Amniotic stem cell (primary cell): ENCODE measurements around the gene RIPOR1.
"Not testable (repeated sequence)": the region's sequence is repeated elsewhere in the genome, so short reads cannot be mapped to it uniquely, and the experiment has no call there.

ENCODE experiments used
- DNase-seq: peaks from one replicate; lab custom pipeline; 2025; lab: John Stamatoyannopoulos, UW

RIPOR1 gene

GRCh38 chr16:67528222-67528869, at the start of gene RIPOR1:
Gene RIPOR1 (plus strand): TSS chr16:67528829. CDS start chr16:67538447, 9,618 bp downstream.
- DNase-seq: no peak

GRCh38 chr16:67480833-67481560, 47.6 kb upstream of the RIPOR1 start, which contains the start of gene ATP6V0D1:
Gene ATP6V0D1 (minus strand): TSS chr16:67481157. CDS start chr16:67481086, 71 bp downstream.
- peak; percentile 85 for DNase-seq

- no peak for DNase-seq
Measured at GRCh38 chr16:67481561-67482232, 46.9 kb upstream of the RIPOR1 start.

- no peak for DNase-seq
Measured at GRCh38 chr16:67482233-67482924, 46.2 kb upstream of the RIPOR1 start.

DNA sequence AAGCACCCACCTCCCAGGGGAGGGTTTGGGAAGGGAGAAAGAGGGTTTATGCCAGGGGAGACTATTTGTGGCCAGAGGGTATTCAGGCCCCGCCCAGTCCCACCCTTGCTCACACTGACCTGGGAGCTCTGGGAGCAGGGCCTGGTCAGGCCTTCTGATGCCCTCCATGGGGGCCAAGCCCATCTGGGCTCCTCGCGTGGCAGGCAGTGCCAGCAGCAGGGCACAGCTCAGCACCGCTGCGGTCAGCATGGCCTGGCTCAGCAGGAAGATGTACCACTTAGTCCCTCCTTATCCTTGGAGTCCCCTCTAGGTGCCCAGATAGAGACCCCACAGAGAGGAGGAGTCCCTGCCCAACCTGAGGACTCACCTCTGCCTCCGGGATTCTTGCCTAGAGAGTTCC, 45.5 kb upstream of the RIPOR1 start, which contains the start of gene AGRP:
AGRP (minus strand) TSS at position 398 of the 400 bp plus-strand sequence; CDS start at position 249, 149 bp downstream.
- no peak for DNase-seq

GRCh38 chr16:67483731-67484525, 44.7 kb upstream of the RIPOR1 start:
- DNase-seq: no peak

DNA sequence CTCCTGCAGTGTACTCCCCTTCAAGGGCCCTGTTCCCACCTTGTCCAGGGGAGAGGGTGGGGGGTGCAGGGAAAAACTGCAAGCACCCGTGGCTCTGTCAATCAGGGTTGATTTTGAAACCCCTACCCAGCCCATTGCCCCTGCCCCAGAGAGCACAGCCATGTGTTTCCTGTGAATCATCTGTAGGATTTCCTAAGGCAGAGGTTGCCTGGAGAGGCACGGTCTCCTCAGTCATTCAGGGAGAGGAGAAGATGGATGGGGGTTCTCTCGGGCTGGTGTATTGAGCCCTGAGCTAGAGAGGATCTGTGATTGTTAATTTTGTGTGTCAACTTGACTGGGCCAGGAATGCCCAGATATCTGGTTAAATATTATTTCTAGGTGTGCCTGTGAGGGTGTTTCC, 41.8 kb upstream of the RIPOR1 start:
- DNase-seq: no peak

DNA sequence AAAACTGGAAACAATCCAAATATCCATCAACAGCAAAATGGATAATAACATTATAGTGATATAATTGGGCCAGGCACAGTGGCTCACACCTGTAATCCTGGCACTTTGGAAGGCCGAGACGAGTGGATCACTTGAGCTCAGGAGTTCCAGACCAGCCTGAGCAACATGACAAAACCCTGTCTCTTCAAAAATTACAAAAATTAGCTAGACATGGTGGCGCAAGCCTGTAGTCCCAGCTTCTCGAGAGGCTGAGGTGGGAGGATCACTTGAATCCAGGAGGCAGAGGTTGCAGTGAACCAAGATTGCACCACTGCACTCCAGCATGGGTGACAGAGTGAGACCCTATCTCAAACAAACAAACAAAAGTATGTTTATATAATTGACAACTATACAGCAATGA, 41.1 kb upstream of the RIPOR1 start:
- DNase-seq: not testable (repeated sequence)

- no peak for DNase-seq
Measured at GRCh38 chr16:67489401-67490083, 39.1 kb upstream of the RIPOR1 start.

DNA sequence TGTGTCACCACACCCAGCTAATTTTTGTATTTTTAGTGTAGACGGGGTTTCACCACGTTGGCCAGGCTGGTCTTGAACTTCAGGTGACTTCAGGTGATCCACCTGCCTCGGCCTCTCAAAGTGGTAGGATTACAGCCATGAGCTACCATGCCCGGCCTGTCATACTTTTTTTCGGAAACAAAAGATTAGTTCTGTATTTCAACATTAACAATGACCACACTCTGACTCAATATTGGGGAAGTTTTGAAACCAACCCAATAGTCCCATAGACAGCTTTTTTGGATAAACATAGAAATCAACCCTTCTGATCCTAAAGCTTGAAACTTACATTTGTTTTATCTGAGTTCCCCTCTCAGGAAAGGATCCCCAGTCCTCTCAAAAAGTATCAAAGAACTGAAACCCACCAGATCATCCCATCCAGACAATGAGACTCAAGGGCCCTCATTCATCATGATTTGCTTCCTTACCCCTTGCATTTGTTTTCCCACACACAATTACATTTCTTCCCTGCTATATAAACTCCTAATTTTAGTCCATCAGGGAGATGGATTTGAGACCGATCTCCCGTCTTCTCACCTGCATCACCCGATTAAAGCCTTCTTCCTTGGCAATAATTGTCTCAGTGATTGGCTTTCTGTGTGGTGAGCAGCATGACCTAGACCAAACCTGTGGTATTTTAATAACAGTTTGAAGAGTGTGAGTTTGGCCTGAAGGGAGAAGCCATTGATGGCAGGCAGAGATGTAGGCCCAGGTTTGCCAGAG, 38.1 kb upstream of the RIPOR1 start:
- no peak for DNase-seq

DNA sequence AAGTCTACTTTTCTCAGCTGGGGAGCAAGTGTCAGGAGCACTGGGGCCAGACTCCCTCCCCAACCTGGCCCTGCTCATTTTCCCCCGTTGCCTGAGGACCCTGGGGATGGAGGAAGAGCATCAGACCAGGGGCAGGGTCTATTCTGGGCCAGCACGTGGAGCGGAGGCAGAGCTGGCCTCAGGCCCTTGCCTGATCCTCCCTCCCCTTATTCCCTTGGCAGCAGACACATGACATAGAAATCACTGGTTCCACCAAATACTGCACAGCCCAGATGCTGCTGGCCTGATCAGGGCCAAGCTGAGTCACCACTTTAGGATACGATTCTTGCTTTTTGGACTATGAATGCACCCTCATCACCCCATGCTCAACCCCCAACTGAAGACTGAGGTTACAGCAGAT, 29.5 kb upstream of the RIPOR1 start:
- DNase-seq: no peak

GRCh38 chr16:67504031-67505021, 24.3 kb upstream of the RIPOR1 start:
- no peak for DNase-seq

GRCh38 chr16:67506468-67506867, 22.2 kb upstream of the RIPOR1 start:
- DNase-seq: no peak

- DNase-seq: no peak
Measured at GRCh38 chr16:67509016-67509415, 19.6 kb upstream of the RIPOR1 start.

DNA sequence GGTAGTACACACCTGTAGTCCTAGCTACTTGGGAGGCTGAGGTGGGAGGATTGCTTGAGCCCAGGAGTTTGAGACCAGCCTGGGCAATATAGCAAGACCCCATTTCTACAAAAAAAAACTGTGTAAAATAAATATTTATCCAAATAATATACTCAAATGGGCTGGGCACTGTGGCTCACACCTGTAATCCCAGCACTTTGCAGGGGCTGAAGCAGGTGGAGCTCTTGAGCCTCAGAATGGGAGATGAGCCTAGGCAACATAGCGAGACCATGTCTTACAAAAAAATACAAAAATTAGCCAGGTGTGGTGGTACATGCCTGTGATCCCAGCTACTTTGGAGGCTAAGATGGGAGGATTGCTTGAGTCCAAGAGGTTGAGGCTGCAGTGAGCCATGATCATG, 14.7 kb upstream of the RIPOR1 start:
- DNase-seq: not testable (repeated sequence)

- peak; percentile 87 for DNase-seq
Measured at GRCh38 chr16:67514382-67514828, 14.2 kb upstream of the RIPOR1 start.

DNA sequence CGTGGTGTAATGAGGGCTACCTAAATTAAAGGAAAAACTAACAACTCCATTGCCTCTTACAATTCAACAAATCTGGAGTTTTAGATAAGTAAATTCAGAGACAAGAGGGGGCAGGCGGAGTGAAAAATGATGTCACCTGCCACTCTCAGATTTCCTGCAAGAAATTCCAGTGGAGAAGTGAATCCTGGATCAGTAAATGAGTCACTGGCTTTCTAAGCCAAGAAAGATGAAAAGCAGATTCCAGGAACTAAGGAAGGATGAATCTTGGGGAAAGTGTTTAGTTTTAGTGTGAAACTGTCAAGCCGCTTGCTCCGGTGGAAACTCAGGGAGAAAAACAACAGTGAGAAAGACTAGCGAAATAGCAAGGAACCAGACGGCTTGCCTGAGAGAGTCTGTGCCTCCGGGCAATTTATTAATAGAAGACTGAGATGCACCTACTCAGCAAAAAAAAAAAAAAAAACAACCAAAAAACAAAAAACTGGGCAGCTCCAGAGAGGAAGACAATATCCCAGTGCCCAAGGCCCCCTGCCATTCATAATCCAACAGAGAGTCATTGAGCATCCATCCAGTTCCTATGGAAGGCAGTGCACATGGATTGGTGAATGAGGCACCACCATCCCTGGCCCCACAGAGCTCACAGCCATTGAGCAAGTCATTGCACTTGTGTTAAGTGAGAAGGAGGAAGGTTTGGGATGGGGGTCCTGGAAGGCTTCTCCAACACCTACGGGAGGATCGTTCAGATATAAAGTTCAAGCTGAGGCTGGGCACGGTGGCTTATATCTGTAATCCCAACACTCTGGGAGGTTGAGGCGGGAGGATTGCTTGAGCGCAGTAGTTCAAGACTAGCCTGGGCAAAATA, 12.1 kb upstream of the RIPOR1 start:
- no peak for DNase-seq

DNA sequence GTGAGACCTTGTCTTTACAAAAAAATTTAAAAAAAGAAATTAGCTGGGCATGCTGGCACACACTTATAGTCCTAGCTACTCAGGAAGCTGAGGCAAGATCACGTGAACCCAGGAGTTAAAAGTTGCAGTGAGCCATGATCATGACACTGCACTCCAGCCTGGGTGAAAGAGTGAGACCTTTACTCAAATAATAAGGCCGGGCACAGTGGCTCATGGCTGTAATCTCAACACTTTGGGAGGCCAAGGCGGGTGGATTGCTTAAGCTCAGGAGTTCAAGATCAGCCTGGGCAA, 11.5 kb upstream of the RIPOR1 start:
- no peak for DNase-seq
